Measurements from ENCODE around the gene PUM2.

The PUM2 gene

DNA sequence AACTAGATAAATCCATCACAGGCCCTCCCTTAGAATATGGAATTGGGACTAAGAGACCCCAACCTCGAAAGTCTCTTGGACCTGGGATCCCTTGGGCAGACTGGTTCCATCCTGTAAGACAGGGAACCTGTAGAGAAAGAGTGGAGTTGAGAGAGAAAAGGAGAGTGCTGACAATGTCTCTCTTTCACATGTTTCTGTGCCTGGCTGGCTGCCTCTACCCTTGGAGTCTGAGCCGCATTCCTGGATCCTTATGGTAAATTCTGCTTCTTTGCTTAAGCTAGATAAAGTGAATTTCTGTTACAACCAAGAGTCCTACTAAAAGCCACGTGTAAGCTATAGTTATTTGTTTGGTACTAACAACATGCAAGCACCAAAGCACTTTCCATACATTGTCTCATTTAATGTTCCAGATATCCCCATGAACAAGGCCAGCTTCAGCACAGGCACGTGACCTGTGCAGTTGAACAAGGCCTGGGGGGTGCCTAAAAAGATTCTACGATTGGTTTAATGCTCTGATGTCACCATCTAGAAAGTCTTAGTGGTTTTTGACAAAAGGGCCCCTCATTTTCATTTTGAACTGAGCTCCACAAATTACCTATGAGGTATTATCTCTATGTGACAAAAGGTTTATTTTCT lies 2.1 kb upstream of the PUM2 start:
- Histone ChIP-seq H3K36me3 (replicated peaks) (no peaks in the 10 kb centered on the region), H3K27ac (no peak overlapping the region), H3K27me3 (replicated peaks) (no peaks in the 10 kb centered on the region), H3K4me3 (ENCODE audit: low read depth, low read length) (no peak overlapping the region)
- in situ Hi-C loops (cut with HindIII; ENCODE audit: low pct_ligation_motif_present, low sequenced_read_pairs) = no loop called here
- DNase-seq = no peak
- no peak for TF ChIP-seq CTCF (IDR thresholded peaks at IDR 0.05; ENCODE audit: low read depth, low read length, missing control alignments)

DNA sequence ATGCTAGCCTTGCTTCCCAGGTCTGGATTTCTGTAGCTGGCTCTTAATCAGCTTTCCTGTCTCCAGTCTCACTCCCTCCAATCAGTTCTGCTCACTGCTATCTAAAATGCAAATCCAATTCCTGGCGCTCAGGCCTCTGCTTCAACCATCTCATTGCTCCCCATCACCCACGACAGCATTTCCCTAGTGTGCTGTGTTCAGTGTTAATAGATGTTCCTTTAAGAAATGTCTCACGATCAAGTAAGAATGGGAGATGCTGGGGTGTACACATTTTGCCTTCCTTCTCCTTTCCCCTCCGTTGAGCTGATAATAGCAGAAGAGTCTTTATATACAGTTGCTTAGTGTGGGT lies 1.6 kb upstream of the PUM2 start:
- Histone ChIP-seq H3K4me3 (ENCODE audit: low read depth, low read length) (no peak overlapping the region), H3K36me3 (replicated peaks) (no peaks in the 10 kb centered on the region), H3K27ac (no peak overlapping the region), H3K27me3 (replicated peaks) (no peaks in the 10 kb centered on the region)
- no peak for DNase-seq
- in situ Hi-C loops (cut with HindIII; ENCODE audit: low pct_ligation_motif_present, low sequenced_read_pairs) = no loop called here
- no peak for TF ChIP-seq CTCF (IDR thresholded peaks at IDR 0.05; ENCODE audit: low read depth, low read length, missing control alignments)

DNA sequence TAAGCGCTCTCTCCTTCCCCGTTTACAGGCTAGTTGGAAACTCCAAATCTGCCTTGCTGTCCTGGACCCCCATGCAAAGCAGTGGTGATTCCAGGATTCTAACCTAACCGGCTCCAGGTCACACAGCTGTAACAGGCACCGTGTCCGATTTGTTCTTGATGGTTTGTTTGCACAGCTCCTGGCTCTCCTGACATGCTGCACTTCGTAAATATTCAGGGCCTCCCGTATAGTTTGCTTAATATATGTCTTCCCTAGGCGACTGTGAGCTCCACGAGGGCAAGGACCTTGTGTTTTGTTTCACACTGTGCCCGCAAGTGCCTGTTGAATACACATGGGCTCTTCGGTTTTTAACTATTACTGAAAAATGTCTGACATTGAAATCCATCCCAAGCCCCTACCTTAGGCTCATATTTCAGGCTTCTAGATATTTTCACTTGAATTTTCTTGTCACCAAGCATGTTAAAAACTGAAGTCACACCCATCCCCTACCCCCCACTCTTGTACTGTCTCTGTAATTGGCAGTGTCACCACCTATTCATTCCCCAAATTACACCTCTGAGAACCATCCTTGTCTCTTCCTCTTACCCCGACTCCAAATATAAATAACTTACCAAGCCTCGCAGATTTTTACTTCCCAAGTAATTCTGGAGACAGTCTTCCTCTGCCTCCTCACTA lies 1.0 kb upstream of the PUM2 start:
- no peak overlapping the region for H3K27ac ChIP-seq
- H3K36me3 ChIP-seq (replicated peaks) = no peaks in the 10 kb centered on the region
- TF ChIP-seq CTCF (IDR thresholded peaks at IDR 0.05; ENCODE audit: low read depth, low read length, missing control alignments) = no peak
- H3K27me3 ChIP-seq (replicated peaks) = no peaks in the 10 kb centered on the region
- H3K4me3 ChIP-seq (ENCODE audit: low read depth, low read length) = peak overlapping the region; percentile 90
- no peak for DNase-seq
- in situ Hi-C loops (cut with HindIII; ENCODE audit: low pct_ligation_motif_present, low sequenced_read_pairs) = no loop called here

DNA sequence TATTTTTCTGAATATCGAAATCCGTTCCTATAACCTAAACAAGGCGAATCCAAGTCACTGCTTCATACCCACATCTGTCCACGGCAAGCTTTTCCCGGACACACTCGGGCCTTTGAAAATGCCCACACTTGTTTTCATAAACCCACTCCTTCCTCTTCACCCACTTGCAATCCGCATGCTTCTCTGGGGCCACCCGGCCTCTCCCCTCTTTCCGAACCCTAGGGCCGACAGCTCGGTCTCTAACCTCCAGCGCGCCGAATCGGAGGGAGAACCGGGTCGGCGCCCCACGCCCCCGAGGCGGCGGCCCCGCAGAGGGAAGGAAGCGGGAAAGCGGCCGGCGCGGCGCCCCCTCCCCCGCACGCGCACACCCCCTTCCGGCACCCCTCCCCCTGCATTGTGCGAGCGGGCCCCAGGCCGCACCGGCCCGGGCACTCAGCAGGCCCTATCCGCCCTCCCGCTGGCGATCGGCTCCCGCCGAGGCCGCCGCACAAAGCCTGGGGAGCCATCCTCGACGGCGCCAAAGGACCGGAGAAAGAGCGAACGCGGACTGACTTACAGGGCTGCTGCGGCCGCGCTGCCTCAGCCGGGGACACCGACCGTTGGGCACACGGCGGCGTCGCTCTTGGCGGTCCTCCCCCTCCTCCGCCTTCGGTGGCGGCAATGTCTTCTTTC lies 467 bp downstream of the PUM2 start:
- Histone ChIP-seq H3K4me3 (ENCODE audit: low read depth, low read length) (peak overlapping the region; percentile 90), H3K27ac (peak overlapping the region; percentile 80), H3K27me3 (replicated peaks) (no peaks in the 10 kb centered on the region), H3K36me3 (replicated peaks) (no peaks in the 10 kb centered on the region)
- no peak for DNase-seq
- TF ChIP-seq CTCF (IDR thresholded peaks at IDR 0.05; ENCODE audit: low read depth, low read length, missing control alignments) = no peak
- in situ Hi-C loops (cut with HindIII; ENCODE audit: low pct_ligation_motif_present, low sequenced_read_pairs) = no loop called here

DNA sequence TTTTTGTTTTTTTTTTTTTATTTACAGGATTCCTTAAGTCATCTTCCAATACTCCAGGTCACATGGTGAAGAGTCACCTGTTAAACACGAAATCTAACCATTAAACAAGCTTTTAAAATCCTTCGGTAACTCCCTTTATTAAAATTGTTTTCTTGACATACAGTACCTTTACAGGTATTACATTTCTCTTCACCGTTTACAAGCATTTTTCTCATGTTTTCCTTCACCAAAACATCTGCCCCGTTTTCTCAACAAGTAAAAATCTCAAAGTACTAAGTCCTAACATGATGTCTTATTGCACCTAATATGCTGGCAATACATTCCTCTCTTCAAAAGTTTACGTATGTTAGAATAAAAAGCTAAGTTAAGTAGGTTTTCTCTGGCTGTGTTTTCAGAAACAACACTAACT lies 1.1 kb downstream of the PUM2 start:
- H3K27me3 ChIP-seq (replicated peaks) = no peaks in the 10 kb centered on the region
- no peak for DNase-seq
- H3K4me3 ChIP-seq (ENCODE audit: low read depth, low read length) = peak overlapping the region; percentile 90
- in situ Hi-C loops (cut with HindIII; ENCODE audit: low pct_ligation_motif_present, low sequenced_read_pairs) = no loop called here
- no peaks in the 10 kb centered on the region for H3K36me3 ChIP-seq (replicated peaks)
- H3K27ac ChIP-seq = no peak overlapping the region
- TF ChIP-seq CTCF (IDR thresholded peaks at IDR 0.05; ENCODE audit: low read depth, low read length, missing control alignments) = no peak
